Activated naive CD4-positive, alpha-beta T cell treated with anti-CD3 and anti-CD28 coated beads, Interleukin-2, amount 50 U/mL, for 24 hours (primary cell): ENCODE data around the gene COA5.

Experiments used
- H3K27ac Mint-ChIP-seq: one replicate; pipeline ENCODE4 v1.8.0; 2021; ENCODE audit warnings: mild to moderate bottlenecking, mixed read lengths
- H3K27me3 Mint-ChIP-seq: one replicate; pipeline ENCODE4 v1.8.0; 2021; ENCODE audit warnings: mixed read lengths
- H3K36me3 Mint-ChIP-seq: one replicate; pipeline ENCODE4 v1.8.0; 2021; ENCODE audit warnings: mixed read lengths
- H3K4me1 Mint-ChIP-seq: one replicate; pipeline ENCODE4 v1.8.0; 2021; ENCODE audit warnings: mixed read lengths
- H3K4me3 Mint-ChIP-seq: one replicate; pipeline ENCODE4 v1.8.0; 2021; ENCODE audit warnings: mild to moderate bottlenecking, mixed read lengths
- H3K9me3 Mint-ChIP-seq: one replicate; pipeline ENCODE4 v1.8.0; 2021; ENCODE audit warnings: mixed read lengths

COA5 gene, protein sequence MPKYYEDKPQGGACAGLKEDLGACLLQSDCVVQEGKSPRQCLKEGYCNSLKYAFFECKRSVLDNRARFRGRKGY

DNA sequence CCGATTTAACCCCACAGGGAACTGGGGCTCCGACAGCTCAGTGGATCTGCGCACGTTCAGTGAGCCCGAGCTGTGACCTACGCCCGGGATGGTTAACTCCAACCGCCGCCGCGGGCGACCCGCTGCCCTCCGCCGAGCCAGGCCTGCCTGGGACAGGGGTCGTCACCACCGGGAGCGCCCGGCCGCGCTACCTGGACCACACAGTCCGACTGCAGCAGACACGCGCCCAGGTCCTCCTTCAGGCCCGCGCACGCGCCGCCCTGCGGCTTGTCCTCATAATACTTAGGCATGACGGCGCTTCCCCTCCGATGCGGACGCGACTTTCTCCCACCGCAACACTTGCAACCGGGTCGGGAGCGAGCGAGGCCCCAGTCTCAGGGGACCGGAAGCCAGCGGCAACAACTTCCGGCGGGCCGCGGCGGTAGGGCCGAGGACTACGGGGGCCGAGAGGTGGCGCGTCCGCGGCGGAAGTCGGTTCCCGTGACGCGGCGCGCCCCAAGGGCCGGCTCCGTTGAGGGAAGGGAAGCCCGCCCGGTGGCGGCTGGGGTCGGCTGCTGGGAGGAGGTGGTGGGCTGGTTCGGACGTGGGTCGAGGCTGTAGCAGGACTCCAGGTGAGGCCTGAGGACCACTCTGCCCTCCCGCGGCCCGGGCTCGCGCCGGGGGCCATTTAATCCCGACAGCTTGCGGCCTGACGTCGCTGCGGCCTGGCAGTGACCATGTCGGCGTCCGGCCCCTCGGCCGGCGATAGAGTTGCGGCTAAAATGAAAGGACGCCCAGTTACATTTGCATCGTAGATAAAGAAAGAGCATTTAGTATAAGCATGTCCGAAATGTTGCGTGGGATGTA is at the start of gene COA5, which contains the start of gene UNC50:
Gene COA5, minus strand, starts transcription at position 397 of the 846 bp plus-strand sequence. Its CDS starts 107 bp downstream, at position 290.
Gene UNC50, plus strand, starts transcription at position 474 of the 846 bp plus-strand sequence. CDS start 1,171 bp downstream, outside the sequence.
- H3K4me1 Mint-ChIP-seq, result peaks cover 73% of the 10 kb centered on the region
- H3K27me3 Mint-ChIP-seq, result no peaks in the 10 kb centered on the region
- H3K4me3 Mint-ChIP-seq, result peak within 1 kb of the TSS; percentile 91
- peak within 1 kb of the TSS; percentile 93 for H3K27ac Mint-ChIP-seq
- H3K9me3 Mint-ChIP-seq, result no peaks in the 10 kb centered on the region
- peaks cover 15% of the 10 kb centered on the region for H3K36me3 Mint-ChIP-seq

DNA sequence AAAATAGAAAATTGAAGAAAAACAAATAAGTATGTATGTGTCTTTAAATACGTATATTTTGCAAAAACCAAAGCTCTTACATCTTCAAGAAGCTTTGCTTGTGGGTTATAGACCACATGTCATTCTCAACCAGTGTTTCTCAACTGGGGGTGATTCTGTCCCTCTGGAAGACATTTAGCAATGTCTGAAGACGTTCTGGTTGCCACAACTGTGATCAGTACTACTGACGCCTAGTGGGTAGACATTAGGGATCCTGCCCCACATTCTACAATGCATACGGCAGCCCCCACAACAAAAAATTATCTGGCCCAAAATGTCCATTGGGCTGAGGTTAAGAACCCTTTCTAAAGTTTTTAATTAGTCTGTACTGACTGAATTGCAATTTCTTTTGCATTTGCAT is 48.5 kb upstream of the COA5 start:
- H3K4me3 Mint-ChIP-seq, result peak overlapping the region; percentile 75
- peak overlapping the region; percentile 96 for H3K27ac Mint-ChIP-seq
- no peaks in the 10 kb centered on the region for H3K27me3 Mint-ChIP-seq
- peaks cover 90% of the 10 kb centered on the region for H3K4me1 Mint-ChIP-seq
- peaks cover 25% of the 10 kb centered on the region for H3K36me3 Mint-ChIP-seq
- peaks cover 12% of the 10 kb centered on the region for H3K9me3 Mint-ChIP-seq

DNA sequence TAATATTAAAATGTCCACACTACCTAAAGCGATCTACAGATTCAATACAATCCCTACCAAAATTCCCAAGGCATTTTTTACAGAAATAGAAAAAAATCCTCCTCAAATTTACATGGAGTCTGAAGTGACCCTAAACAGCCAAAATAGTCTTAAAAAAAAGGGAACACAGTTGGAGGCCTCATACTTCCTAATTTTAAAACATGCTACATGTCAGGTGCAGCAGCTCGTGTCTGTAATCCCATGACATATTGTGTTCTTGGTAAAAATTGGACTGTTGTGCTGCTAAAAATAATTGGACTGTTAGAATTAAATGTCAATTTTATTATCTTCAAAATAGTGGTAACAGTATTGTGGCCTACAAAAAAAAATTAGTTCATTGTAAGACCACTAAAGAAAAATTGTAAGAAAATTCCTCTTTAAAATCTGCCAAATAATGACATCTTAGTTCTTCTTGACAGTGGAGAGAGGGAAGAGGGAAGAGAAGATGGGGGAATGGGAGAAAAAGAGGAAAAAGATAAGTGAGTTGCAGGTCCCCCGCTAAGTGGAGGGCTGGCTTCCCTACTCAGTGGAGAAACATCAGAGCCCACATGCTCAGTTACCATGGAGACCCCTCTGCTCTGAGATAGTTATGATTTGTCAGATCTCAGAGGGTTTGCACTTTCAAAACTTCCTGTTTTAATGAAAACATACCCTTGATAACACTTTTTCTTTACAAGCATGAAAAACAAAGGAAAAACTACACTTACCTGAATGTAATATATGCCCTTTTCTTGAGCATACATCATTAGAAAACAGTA is 46.6 kb upstream of the COA5 start:
- Mint-ChIP-seq H3K4me3 (peak overlapping the region; percentile 76), H3K36me3 (peaks cover 29% of the 10 kb centered on the region), H3K27me3 (no peaks in the 10 kb centered on the region), H3K27ac (peak overlapping the region; percentile 98), H3K4me1 (peaks cover 91% of the 10 kb centered on the region), H3K9me3 (peaks cover 2% of the 10 kb centered on the region)

DNA sequence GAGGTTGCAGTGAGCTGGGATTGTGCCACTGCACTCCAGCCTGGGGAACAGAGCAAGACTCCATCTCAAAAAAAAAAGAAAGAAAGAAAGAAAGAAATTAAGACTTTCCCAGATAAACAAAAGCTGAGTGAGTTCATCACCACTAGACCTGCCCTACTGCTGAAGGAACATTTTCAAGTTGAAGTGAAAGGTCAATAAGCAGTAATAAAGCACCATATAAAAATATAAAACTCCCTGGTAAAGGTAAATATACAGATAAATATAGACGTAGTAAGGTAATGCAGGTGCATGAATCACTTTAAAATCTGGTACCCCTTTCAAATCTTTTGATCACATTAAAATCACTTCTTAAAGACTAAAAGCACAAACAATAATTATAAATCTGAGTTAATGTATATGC is 42.7 kb upstream of the COA5 start:
- Mint-ChIP-seq H3K9me3 (no peaks in the 10 kb centered on the region), H3K27ac (peak overlapping the region; percentile 90), H3K27me3 (no peaks in the 10 kb centered on the region), H3K4me3 (peak overlapping the region; percentile 61), H3K4me1 (peaks cover 69% of the 10 kb centered on the region), H3K36me3 (peaks cover 32% of the 10 kb centered on the region)

DNA sequence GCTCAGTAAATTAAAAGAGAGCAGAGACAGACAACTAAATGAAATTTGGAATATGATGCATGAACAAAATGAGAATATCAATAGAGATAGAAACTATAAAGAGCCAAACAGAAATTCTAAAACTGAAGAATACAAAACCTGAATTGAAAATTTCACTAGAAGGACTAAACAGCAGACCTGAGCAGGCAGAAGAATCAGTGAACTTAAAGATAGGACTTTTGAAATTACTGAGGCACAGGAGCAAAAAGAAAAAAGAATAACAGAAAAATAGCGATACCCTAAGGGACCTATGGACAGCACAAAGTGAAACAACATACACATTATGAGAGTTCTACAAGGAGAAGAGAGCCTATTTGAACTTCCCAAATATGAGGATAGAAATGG is 41.7 kb upstream of the COA5 start:
- peaks cover 65% of the 10 kb centered on the region for H3K4me1 Mint-ChIP-seq
- H3K9me3 Mint-ChIP-seq, result no peaks in the 10 kb centered on the region
- H3K4me3 Mint-ChIP-seq, result no peak overlapping the region
- peak overlapping the region; percentile 66 for H3K27ac Mint-ChIP-seq
- peaks cover 32% of the 10 kb centered on the region for H3K36me3 Mint-ChIP-seq
- no peaks in the 10 kb centered on the region for H3K27me3 Mint-ChIP-seq

DNA sequence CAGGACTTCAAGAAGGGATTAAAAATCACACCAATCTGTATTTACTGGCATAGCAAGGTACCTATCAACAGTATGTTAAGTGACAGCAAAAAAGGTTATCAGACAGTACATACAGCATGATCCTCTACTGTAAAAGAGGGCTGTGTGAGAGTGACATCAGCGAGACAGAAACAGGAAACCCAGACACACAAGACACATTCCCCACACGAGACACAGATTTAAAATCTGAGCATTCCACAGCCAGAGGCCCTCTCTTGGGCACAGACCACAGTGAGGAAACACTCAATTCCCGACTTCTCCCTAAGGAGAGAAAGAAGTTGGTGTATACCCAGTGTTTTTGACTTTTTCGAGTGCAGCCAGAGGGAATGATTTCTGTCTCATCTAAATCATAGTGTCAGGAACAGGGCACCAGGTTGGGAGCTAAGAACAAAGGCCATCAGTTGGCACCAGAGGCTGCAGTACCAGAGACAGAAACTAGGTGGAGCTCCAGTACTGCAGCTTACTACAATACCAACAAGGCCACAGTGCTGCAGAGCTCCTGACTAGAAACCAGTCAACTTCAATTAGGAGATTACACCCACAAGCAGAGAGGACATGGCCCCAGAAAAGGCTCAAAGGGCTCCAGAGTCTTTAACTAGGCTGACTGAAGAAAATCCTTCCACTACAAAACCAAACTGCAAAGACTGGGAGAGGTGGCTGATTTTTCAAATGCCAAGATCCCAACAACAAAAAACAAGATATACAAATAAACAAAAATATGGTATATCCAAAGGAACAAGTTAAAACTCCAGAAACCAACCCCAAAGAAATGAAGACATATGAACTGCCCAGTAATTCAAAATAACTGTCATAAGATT is 41.1 kb upstream of the COA5 start:
- H3K27me3 Mint-ChIP-seq, result no peaks in the 10 kb centered on the region
- no peaks in the 10 kb centered on the region for H3K9me3 Mint-ChIP-seq
- peak overlapping the region; percentile 66 for H3K27ac Mint-ChIP-seq
- H3K4me3 Mint-ChIP-seq, result peak overlapping the region; percentile 6
- H3K36me3 Mint-ChIP-seq, result peaks cover 32% of the 10 kb centered on the region
- peaks cover 59% of the 10 kb centered on the region for H3K4me1 Mint-ChIP-seq

DNA sequence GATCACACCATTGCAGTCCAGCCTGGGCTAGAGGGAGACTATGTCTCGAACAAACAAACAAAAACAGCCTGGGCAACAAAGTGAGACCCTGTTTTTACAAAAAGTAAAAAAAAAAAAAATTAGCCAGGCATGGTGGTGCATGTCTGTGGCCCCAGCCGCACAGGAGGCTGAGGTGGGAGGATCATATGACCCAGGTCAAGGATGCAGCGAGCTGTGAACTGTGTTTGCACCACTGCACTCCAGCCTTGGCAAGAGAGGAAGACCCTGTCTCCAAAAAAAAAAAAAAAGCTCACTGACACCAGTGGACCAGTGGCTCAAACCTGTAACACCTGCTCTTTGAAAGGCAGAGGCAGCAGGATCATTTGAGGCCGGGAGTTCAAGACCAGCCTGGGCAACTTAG is 40.1 kb upstream of the COA5 start:
- Mint-ChIP-seq H3K36me3 (peaks cover 28% of the 10 kb centered on the region), H3K9me3 (no peaks in the 10 kb centered on the region), H3K4me3 (no peak overlapping the region), H3K27me3 (no peaks in the 10 kb centered on the region), H3K27ac (no peak overlapping the region), H3K4me1 (peaks cover 58% of the 10 kb centered on the region)

DNA sequence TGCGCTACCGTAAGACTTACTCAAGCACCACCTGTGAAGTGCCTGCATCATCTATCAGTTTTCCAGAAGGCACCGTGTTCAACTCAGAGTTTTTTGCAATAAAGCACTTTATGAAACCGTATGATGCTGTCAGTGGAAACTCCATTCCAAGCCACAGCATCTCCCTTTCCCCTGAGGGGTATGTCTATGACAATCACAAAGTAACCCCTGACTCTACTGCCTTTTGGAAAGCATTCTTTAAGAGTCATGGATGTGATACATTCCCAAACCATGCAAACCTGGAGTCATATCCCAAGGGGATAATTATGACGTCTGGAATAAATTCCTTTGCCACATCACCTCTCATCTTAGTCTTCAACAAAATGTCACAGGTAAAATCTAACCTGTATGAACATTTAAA is 39.3 kb upstream of the COA5 start:
- no peak overlapping the region for H3K4me3 Mint-ChIP-seq
- H3K27ac Mint-ChIP-seq, result no peak overlapping the region
- no peaks in the 10 kb centered on the region for H3K27me3 Mint-ChIP-seq
- H3K4me1 Mint-ChIP-seq, result peaks cover 50% of the 10 kb centered on the region
- H3K36me3 Mint-ChIP-seq, result peaks cover 21% of the 10 kb centered on the region
- H3K9me3 Mint-ChIP-seq, result no peaks in the 10 kb centered on the region

DNA sequence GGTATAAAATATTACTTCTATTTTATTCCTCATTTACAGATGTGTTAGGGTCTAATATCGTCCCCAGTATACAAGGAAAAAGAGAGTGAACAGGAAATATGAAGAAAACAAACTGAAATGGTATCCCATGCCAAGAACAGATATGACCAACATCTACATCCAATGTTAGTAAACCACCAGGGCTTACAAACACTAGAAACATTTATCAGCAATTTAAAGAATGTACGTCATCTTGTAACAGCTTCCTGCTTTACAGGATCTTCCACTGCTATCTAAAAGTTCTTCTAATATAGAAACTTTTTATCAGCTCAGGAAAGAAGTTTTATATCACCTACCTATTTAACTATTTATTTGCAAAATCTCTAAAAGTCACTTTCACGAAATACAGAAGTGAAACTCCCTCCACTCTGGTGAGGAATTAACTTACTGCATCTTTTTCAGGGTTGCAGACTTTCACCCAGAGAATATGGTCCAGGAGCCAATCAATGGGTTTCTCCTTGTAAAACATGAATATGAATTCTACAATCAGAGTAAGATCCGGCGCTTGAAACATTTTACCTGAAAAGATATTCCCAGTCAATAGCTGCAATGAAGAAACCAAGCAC is 35.3 kb upstream of the COA5 start:
- Mint-ChIP-seq H3K4me3 (no peak overlapping the region), H3K4me1 (peaks cover 23% of the 10 kb centered on the region), H3K9me3 (no peaks in the 10 kb centered on the region), H3K27ac (peak overlapping the region; percentile 73), H3K36me3 (no peaks in the 10 kb centered on the region), H3K27me3 (no peaks in the 10 kb centered on the region)

DNA sequence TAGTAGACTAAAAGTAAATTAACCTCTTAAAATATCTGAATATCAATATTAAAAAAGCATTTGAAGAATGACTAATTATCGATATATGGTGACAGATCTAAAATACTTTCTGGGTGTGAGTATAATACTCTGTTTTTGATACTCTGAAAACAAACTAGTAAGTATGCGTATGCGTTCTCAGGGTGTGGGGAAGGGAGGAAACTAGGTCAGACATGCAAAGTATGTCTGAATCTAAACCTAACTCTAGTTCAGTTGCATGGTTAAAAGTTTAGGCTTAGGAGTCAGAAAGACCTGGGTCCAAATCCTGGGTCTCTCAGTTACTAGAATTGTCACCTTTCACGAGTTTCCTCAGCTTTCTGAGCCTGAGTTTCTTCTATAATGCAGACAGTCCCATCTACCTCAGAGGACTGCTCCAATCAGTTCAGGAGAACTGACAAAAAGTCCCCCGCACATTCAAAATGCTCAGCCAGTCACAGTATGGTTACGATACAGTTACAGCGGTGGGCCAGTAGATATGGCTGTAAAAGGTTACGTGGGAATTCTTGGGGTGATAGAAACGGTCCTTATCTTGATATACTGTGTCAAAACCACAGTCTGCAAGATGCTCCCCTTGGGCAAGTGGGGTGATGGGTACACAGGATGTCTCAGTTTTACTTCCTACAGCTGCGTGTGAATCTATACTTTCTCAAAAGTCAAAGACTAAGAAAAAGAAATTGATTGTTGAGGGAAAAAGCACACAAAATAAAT is 29.3 kb upstream of the COA5 start:
- Mint-ChIP-seq H3K4me3 (peak overlapping the region; percentile 74), H3K9me3 (no peaks in the 10 kb centered on the region), H3K27me3 (no peaks in the 10 kb centered on the region), H3K27ac (peak overlapping the region; percentile 95), H3K4me1 (peaks cover 48% of the 10 kb centered on the region), H3K36me3 (peaks cover 4% of the 10 kb centered on the region)

DNA sequence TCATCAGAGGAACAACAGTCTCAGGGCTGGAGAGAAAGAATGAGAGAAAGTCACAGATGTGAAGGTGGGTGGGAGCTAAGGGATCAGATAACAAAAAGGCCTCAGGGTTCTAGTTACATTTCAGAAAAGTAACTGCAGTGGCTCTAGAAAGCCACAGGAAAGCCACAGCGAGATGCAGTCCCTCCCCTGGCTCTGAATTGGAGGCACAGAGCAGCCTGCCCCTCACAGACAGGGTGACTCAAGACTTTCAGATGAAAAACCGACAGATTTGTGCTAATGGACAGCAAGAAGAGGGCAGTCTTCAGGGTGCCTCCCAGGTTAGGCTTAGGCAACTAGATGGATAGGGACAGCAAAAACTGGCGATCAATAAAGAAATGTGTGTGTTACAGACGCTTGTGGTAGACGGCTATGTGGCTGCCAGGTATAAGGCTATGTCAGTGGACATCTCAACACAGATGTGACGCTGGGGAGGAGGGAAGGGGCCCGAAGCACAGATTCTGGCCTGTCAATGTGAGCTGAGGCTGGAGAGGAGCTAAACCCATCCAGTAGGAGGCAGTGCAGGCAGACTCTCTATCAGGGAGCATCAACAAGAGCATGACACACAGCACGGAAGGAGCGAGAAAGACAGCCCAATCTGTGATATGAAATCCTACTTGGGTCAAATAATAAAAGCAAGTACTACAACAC is 26.2 kb upstream of the COA5 start:
- Mint-ChIP-seq H3K9me3 (no peaks in the 10 kb centered on the region), H3K4me3 (peak overlapping the region; percentile 57), H3K27me3 (no peaks in the 10 kb centered on the region), H3K4me1 (peaks cover 48% of the 10 kb centered on the region), H3K36me3 (peaks cover 12% of the 10 kb centered on the region), H3K27ac (peak overlapping the region; percentile 88)

DNA sequence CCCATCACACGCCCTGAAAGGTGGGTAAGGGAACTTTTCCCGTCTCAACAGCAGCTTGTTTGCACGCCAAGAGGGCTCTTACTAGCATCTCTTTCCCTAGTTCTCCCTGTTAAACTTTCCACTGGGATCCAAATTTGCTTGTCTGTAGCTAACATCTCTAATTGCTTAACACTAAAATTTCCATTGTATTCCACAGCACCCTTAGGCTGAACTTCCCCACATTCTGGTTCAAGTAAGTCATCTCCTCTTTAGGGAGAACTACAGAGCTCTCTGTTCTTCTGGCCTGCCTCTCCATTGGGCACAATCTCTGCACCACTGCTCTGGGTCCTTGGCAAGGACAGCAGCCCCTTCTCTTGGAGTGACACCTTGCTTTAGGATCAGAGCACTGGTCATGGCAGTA is 24.0 kb upstream of the COA5 start:
- H3K4me1 Mint-ChIP-seq, result peaks cover 47% of the 10 kb centered on the region
- H3K27me3 Mint-ChIP-seq, result no peaks in the 10 kb centered on the region
- peak overlapping the region; percentile 81 for H3K27ac Mint-ChIP-seq
- H3K4me3 Mint-ChIP-seq, result no peak overlapping the region
- H3K36me3 Mint-ChIP-seq, result peaks cover 15% of the 10 kb centered on the region
- no peaks in the 10 kb centered on the region for H3K9me3 Mint-ChIP-seq

DNA sequence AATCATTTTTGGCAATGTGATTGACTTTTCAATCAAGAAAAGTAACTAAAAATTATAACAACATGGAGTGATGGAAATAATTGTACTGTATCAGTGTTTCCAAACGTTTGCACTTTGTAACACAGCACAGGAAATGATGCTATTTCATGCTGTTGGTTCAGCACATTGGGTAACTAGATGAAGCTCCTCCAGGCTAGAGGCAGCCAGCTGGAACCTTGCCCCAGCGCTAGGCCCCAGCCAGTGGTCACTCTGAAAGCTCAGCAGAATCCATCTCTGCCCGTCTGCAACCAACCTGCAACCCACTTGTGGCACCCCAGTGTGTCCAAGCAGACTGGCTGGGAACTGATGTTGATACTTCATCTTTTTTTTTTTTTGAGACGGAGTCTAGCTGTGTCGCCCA is 15.3 kb upstream of the COA5 start:
- Mint-ChIP-seq H3K27ac (peak overlapping the region; percentile 70), H3K4me1 (peaks cover 50% of the 10 kb centered on the region)

DNA sequence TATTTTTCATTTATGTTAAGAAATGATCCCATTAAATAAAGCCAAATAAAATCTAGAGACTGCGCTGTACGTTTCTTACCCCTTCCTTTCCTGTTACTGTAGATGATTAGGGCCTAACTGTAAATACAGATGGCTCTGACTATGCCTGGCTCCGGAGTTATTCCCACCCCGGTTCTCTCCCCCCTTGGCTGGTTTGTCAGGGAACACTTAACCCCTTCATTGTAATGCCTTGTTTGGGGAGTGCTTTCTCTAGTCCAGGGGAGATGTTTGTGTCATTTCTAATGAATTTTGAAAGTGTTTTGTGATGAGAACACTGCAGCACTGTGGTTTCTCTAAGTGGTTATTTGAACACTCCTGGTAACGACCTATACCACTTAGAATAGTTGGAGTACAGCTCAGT is 8.8 kb upstream of the COA5 start:
- H3K27me3 Mint-ChIP-seq, result no peaks in the 10 kb centered on the region
- peak overlapping the region; percentile 63 for H3K27ac Mint-ChIP-seq
- H3K9me3 Mint-ChIP-seq, result no peaks in the 10 kb centered on the region
- H3K4me3 Mint-ChIP-seq, result no peak overlapping the region
- H3K36me3 Mint-ChIP-seq, result peaks cover 24% of the 10 kb centered on the region
- H3K4me1 Mint-ChIP-seq, result peaks cover 62% of the 10 kb centered on the region

More for the DNA sequence above, 15.3 kb upstream of the COA5 start:
- Mint-ChIP-seq H3K36me3 (peaks cover 12% of the 10 kb centered on the region), H3K27me3 (no peaks in the 10 kb centered on the region), H3K9me3 (no peaks in the 10 kb centered on the region), H3K4me3 (no peak overlapping the region)
